WI38 (cell line): ENCODE results near the gene YWHAG.
"Not testable (repeated sequence)": the region's sequence is repeated elsewhere in the genome, so short reads cannot be mapped to it uniquely, and the experiment has no call there.

Experiments used
- H3K4me3 ChIP-seq: 2 replicates; pipeline ENCODE4 v1.5.1; 2011; ENCODE audit warnings: low read depth, mild to moderate bottlenecking, control low read depth, low read length
- TF ChIP-seq, protein P1 (sequence below): IDR thresholded peaks from 2 replicates; pipeline ENCODE4 v1.5.1; 2012; ENCODE audit warnings: low read depth, mild to moderate bottlenecking, control low read depth, low read length

The YWHAG gene

DNA sequence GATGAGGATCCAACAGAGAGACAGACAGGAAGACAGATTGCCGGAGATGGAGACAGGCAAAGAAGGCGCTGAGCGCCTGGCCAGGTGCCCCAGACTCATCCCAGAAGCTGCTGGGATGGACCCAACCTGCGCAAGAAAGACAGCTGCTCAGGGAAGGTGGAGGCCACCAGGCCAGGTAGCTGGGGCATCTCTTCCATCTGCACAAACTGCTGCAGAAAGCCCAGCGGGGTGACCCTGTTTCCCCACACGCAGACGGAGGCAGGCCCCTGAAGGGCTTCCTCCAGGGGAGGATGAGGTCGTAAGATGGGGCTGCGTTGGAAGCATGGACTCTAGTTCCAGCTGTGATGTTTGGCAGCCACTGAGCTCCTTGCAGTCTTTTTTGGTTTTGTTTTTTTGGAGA lies 16.5 kb upstream of the YWHAG start:
- H3K4me3 ChIP-seq = no peak overlapping the region
- TF ChIP-seq, protein P1, sequence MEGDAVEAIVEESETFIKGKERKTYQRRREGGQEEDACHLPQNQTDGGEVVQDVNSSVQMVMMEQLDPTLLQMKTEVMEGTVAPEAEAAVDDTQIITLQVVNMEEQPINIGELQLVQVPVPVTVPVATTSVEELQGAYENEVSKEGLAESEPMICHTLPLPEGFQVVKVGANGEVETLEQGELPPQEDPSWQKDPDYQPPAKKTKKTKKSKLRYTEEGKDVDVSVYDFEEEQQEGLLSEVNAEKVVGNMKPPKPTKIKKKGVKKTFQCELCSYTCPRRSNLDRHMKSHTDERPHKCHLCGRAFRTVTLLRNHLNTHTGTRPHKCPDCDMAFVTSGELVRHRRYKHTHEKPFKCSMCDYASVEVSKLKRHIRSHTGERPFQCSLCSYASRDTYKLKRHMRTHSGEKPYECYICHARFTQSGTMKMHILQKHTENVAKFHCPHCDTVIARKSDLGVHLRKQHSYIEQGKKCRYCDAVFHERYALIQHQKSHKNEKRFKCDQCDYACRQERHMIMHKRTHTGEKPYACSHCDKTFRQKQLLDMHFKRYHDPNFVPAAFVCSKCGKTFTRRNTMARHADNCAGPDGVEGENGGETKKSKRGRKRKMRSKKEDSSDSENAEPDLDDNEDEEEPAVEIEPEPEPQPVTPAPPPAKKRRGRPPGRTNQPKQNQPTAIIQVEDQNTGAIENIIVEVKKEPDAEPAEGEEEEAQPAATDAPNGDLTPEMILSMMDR = no peak

DNA sequence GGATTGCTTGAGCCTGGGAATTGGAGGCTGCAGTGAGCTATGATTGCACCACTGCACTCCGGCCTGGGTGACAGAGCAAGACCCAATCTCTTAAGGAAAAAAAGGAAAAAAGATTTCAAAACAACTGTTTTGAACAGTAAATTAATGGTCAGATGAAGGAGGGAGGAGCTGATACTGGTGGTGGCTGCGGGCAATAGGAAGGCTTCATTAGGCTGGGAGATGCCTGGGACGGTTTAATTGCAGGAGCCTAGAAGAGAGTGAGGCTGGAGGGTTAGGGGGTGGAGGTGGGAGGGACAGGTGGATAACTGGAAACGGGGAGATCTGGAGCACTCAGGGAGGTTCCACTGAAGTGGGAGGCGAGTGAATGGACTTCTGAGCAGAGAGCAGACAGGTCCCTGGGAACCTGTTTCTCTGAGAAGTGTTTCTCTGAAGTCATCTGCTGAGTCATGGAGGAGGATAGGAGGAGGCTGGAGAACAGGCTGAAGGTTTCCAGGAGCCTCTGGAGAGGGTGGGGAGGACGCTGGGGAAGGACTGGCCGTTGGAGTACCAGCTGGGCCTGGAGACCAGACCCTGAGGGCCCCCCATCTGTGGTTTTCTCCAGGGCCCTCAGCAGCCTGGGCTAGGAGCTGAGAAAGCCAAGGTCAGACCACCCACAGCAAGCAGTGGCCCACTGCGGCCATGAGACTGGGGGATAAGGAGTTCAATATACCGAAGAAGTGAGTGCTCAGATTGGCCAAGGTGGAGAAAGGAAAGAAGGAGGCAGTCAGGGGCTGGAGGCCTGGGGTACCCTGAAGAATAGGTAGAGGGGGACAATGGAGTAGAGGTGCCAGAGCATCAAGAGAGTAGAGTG lies 14.4 kb upstream of the YWHAG start:
- TF ChIP-seq, protein P1 = no peak
- no peak overlapping the region for H3K4me3 ChIP-seq

DNA sequence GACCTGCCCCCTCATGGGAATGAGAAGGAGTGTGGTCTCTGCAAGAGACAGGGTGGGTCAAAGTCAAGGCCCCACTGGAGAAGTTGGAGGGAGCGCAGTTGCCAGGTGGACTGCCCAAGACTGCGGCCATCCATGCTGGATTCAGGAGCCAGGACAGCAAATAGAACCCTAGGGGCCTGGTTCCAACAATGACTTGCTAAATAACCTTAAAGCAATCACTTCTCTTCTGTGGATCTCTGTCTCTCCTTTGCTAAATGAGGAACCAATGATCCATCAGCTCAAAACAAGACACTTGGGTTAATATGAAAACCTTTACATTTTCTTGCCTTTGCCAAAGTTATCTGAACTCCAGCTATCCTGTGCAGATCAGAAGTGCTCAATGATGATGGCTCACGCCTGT lies 12.6 kb upstream of the YWHAG start:
- TF ChIP-seq, protein P1 = no peak
- H3K4me3 ChIP-seq = no peak overlapping the region

DNA sequence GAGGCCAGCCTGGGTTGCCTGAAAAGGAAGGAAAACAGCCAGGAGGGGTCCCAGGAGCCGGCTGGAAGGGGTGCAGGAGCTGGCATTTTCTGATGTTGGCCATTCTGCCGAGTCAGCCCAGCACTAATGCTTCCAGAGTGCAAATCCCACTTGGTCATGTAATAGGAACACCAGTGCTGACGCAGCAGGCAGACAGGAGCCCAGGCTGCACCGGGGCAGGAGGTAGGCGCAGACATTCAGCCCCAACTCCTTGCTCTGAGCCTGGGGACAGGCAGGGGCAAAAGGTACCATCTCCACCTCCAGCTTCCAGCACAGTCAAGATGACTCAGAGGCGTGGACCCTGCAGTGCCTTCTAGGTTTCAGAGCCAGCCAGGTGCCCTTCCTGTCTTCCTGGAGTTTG lies 10.2 kb upstream of the YWHAG start:
- H3K4me3 ChIP-seq = no peak overlapping the region
- TF ChIP-seq, protein P1 = no peak

DNA sequence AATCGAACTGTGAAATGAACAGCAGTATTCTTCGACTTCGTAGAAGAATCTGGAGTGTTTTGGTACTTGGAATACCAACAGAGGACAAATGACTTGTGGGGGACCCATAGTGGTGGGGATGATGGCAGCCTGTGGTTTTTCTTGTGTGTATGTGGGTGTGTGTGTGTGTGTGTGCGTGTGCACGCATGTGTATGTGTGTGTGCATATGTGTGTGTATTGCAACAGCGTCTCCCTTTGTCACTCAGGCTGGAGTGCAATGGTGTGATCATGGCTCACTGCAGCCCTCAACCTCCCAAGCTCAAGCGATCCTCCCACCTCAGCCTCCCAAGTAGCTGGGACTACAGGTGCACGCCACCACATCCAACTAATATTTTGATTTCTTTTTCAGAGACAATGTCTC lies 9.4 kb upstream of the YWHAG start:
- TF ChIP-seq, protein P1 = no peak
- H3K4me3 ChIP-seq = no peak overlapping the region

DNA sequence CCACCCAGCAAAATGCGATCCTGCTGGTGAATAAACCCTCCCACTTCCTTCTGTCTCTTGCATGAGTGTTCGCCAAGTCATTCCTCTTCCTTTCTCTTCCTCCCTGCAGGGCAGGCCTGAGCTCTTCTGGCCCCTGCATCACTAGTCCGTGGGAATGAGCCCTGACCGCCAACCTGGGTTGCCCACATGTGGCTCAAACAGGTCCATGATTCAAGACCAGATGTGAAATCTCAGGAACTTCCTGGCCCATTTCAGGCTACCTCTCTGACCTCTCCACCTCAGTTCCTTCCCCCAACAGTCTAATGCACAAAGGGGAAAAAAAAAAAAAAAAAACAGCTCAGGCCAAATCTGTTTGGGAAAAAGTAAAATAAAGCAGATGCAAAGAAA lies 5.4 kb upstream of the YWHAG start:
- TF ChIP-seq, protein P1 = no peak
- H3K4me3 ChIP-seq = no peak overlapping the region

DNA sequence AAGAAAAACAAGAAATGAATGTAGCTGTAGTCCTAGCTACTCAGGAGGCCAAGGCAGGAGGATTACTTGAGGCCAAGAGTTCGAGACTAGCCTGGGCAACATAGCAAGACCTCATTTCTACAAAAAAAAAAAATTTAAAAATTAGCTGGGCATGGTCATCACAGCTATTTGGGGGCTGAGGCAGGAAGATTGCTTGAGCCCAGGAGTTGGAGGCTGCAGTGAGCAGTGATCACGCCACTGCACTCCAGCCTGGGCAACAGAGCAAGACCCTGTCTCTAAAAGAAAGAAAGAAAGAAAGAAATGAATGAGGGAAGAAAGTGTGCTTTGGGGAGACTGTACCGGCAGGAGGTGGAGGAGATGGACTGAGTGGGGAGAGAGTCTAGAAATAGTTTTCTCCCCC lies 5.0 kb upstream of the YWHAG start:
- not testable (repeated sequence) for H3K4me3 ChIP-seq

DNA sequence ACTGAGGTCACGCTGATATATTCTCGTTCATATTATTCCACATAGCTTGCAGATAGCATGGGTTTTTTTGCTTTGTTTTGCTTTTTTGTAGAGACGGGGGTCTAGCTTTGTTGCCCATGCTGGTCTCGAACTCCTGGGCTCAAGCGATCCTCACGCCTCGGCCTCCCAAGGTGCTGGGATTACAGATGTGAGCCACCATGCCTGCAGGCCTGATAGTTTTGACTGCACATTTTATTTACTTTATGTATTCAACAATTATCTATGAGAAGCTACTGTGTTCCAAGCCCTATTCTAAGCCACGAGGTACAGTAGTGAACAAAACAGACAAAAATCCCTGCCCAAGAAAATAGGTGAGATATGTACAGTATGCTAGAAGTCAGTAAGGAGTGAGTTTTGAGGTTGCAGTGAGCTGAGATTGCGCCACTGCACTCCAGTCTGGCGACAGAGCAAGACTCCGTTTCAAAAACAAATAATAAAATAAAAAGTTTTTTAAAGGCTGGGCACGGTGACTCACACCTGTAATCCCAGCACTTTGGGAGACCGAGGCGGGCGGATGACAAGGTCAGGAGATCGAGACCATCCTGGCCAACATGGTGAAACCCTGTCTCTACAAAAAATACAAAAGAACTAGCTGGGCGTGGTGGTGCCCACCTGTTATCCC lies 1.3 kb upstream of the YWHAG start:
- no peak overlapping the region; the same call in 1 of the 2 replicates for H3K4me3 ChIP-seq
- TF ChIP-seq, protein P1 = no peak
